GM19193 (cell line): ENCODE data around the gene SPEM1.

Experiments used
- POLR2A ChIP-seq: IDR thresholded peaks from 4 replicates; pipeline ENCODE4 v1.6.1; 2011; ENCODE audit not compliant: insufficient read depth, insufficient read length; ENCODE audit errors: extremely low read depth

Gene SPEM1

DNA sequence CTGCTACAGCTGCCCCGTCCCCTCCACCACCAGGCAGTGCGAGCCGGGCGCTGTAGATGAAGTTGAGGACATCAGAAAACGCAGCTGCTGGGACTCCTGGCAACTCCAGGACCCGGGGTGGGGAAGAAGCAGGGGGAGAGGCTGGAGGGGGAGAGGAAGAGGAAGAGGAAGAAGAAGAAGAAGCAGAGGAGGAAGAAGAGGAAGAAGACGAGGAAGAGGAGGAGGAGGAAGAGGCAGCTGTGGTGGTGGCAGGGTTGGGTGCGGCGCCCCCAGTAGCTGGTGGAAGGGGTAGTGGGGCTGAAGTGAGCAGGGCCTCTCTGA, 46.2 kb downstream of the SPEM1 start:
- no peak for TF ChIP-seq POLR2A

DNA sequence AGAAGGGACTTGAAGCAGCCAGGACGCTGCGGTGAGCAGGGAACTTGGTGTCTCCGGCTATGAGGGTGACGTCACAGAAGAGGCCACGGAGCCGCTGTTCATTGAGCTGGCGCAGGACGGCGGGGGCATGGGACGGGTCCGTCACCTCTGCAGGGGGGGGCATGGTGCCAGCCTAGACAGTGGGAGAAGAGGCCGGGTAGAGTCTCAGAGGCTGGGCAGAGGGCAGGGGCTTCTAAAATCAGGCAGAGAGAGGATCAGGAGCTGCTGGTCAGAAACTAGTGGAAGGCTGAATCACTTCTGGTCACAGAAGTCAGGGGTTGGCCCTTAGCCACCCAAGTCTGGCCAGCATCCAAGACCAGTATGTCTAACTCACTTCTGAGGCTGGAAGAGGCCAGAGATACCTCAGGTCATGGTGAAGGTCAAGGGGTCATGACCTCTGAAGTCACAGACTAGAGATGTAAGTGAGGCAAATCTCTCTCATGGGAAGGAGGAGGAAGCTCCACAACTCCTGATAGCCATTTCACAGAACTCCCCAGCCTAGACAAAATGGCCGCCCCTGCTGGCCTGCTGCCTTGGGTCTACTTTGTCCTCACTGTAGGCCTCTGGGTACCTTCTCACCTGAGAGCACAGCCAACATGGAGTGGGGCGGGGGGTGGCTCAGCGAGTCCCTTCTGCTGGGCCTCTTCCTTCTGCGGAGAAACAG, 46.7 kb downstream of the SPEM1 start:
- TF ChIP-seq POLR2A: no peak

DNA sequence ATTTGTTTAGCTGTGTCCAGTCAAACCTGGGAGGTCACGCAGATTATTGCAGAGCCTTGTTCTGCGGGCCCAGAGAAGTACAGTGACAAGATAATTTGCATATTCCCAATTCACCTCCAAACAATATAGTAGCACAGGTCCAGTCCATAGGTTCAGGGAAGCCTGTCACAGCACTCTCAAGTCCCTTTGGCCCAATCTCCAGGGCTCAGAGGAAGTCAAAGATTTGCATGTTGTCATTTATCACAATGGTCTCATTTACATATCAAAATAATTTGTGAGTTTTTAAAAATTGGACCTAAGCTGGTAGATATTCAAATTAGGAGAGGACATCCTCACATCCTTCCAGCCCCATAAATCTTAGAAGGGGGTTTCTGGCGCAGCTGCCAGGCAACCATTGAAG, 47.4 kb downstream of the SPEM1 start:
- no peak for TF ChIP-seq POLR2A

DNA sequence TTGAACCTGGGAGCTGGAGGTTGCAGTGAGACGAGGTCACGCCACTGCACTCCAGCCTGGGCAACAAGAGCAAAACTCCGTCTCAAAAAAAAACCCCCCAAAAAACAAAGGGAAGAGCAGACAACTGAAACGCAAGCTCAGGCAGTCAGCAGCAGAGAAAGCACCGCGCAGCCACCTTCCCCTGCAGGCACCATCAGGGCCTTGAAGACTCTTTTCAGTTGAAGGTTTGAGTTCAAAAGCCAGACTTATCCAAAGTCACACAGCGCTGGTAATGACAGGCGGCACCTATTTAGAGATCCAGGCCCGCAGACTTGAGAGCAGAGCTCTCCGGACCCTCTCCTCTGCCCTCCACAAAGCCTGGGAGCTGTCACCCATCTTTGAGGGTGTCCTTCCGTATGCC, 48.2 kb downstream of the SPEM1 start:
- no peak for TF ChIP-seq POLR2A

DNA sequence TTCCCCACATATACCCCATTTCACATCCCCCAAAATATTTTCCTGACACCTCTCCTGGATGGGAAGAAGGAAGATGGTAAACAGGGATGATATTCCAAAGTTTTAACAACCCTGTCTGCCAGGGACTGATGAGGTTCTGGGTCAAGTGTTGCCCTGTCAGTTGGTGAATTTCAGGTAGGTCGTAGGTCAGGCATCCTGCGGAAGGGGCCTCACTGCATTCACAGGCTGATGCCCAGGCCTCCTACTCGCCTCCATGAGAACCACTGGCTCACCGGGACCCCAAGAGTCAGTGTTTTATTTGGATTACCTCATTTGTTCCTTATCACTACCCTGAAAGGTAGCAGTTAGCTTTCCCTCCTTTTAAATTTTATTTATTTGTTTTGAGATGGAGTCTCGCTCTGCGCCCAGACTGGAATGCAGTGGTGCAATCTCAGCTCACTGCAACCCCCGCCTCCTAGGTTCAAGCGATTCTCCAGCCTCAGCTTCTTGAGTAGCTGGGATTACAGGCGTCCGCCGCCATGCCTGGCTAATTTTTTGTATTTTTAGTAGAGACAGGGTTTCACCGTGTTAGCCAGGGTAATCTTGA, 48.8 kb downstream of the SPEM1 start:
- TF ChIP-seq POLR2A: no peak
